Measurements from ENCODE around the gene DCDC2C. TPM values are rescaled to one million over a fixed set of nuclear protein-coding genes. Genes with fewer than 3 reads are reported as not detected.

DCDC2C gene
- total RNA-seq, 2 donors from 2014 or later: not detected

DNA sequence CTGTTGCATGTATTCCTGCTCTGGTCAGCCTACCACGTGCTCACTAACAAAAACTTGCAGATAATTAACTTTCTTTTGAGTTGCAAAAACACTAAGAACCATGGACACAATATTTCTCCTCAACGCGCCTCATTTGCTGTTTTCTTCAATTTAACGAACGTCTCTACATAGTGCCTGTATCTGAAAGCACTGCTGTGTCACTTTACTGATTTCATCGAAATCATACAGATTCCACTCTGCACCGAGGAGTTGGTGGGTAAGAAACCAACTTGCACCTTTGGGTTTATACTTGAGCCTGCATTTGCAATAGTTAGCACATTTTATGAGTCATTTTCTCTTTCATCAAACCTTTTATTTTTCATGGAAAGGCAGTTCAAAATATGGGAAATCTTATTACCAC, 145.8 kb downstream of the DCDC2C start:
- no peak overlapping the region for H3K9ac ChIP-seq (ENCODE audit: extremely low read depth, low read length, poor library complexity, severe bottlenecking)
- no peaks in the 10 kb centered on the region for H3K27me3 ChIP-seq (ENCODE audit: control insufficient read depth, insufficient read depth, low read length, poor library complexity, severe bottlenecking)
- H3K36me3 ChIP-seq (ENCODE audit: control insufficient read depth, insufficient read depth, low read length): no peaks in the 10 kb centered on the region
- Mint-ChIP-seq H3K27ac (no peak overlapping the region), H3K4me1 (no peaks in the 10 kb centered on the region), H3K9me3 (peaks cover 28% of the 10 kb centered on the region), H3K27me3 (ENCODE audit: insufficient read depth) (no peaks in the 10 kb centered on the region), H3K36me3 (ENCODE audit: low read depth) (peaks cover 3% of the 10 kb centered on the region), H3K4me3 (no peak overlapping the region)
- TF ChIP-seq, protein P1, sequence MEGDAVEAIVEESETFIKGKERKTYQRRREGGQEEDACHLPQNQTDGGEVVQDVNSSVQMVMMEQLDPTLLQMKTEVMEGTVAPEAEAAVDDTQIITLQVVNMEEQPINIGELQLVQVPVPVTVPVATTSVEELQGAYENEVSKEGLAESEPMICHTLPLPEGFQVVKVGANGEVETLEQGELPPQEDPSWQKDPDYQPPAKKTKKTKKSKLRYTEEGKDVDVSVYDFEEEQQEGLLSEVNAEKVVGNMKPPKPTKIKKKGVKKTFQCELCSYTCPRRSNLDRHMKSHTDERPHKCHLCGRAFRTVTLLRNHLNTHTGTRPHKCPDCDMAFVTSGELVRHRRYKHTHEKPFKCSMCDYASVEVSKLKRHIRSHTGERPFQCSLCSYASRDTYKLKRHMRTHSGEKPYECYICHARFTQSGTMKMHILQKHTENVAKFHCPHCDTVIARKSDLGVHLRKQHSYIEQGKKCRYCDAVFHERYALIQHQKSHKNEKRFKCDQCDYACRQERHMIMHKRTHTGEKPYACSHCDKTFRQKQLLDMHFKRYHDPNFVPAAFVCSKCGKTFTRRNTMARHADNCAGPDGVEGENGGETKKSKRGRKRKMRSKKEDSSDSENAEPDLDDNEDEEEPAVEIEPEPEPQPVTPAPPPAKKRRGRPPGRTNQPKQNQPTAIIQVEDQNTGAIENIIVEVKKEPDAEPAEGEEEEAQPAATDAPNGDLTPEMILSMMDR (conservative IDR thresholded peaks at IDR 0.05): no peak
- no peaks in the 10 kb centered on the region for H3K4me1 ChIP-seq (ENCODE audit: control insufficient read depth, insufficient read depth, low read length)
- no peak for DNase-seq
- peaks cover 22% of the 10 kb centered on the region for H3K9me3 ChIP-seq (ENCODE audit: control insufficient read depth, low read length)
- H3K27ac ChIP-seq (ENCODE audit: low read depth, low read length): no peak overlapping the region
- H3K4me3 ChIP-seq (ENCODE audit: low read length): no peak overlapping the region
- 86% methylated on average over 7 of the region's 7 CpGs for WGBS, 2 experiments (ENCODE audit: insufficient coverage in 1 of 2, insufficient read length in 1 of 2)

DNA sequence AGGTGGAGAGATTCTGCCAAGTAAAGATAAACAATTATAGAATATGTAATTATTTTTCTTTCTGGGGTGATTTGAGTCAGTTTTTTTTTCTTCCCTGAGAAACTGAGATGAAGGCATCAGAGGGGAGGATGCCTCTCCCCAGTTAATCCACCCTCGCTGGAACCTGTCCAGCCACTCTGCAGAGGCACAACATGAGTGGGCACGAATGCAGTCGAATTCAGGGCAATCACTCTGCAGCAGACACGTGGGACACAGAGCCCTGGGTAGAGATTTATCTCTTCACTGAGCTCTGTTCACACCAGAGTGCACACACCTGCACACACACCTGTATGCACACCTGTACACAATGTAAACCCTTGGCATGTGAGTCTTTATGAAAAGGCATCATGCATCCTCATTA, 154.2 kb downstream of the DCDC2C start:
- no peak overlapping the region for H3K4me3 Mint-ChIP-seq
- peaks cover 32% of the 10 kb centered on the region for H3K9me3 Mint-ChIP-seq
- TF ChIP-seq, protein P1 (conservative IDR thresholded peaks at IDR 0.05): no peak
- peaks cover 6% of the 10 kb centered on the region for H3K36me3 Mint-ChIP-seq (ENCODE audit: low read depth)
- Histone ChIP-seq H3K9me3 (ENCODE audit: control insufficient read depth, low read length) (peaks cover 17% of the 10 kb centered on the region), H3K27ac (ENCODE audit: low read depth, low read length) (no peak overlapping the region), H3K4me1 (ENCODE audit: control insufficient read depth, insufficient read depth, low read length) (no peaks in the 10 kb centered on the region), H3K36me3 (ENCODE audit: control insufficient read depth, insufficient read depth, low read length) (no peaks in the 10 kb centered on the region), H3K27me3 (ENCODE audit: control insufficient read depth, insufficient read depth, low read length, poor library complexity, severe bottlenecking) (no peaks in the 10 kb centered on the region), H3K9ac (ENCODE audit: extremely low read depth, low read length, poor library complexity, severe bottlenecking) (no peak overlapping the region), H3K4me3 (ENCODE audit: low read length) (no peak overlapping the region)
- 80 to 86% methylated on average over 1 to 4 of the region's 4 CpGs for WGBS, 2 experiments (ENCODE audit: insufficient coverage in 1 of 2, insufficient read length in 1 of 2)
- DNase-seq: no peak
- peaks cover 5% of the 10 kb centered on the region for H3K4me1 Mint-ChIP-seq
- H3K27me3 Mint-ChIP-seq (ENCODE audit: insufficient read depth): no peaks in the 10 kb centered on the region
- H3K27ac Mint-ChIP-seq: no peak overlapping the region

GRCh38 chr2:3864943-3865865, 161.8 kb downstream of the DCDC2C start:
- TF ChIP-seq, protein P1 (conservative IDR thresholded peaks at IDR 0.05): no peak
- Mint-ChIP-seq H3K9me3 (peaks cover 13% of the 10 kb centered on the region), H3K27ac (no peak overlapping the region), H3K36me3 (ENCODE audit: low read depth) (no peaks in the 10 kb centered on the region), H3K27me3 (ENCODE audit: insufficient read depth) (no peaks in the 10 kb centered on the region), H3K4me1 (no peaks in the 10 kb centered on the region), H3K4me3 (no peak overlapping the region)
- Histone ChIP-seq H3K27me3 (ENCODE audit: control insufficient read depth, insufficient read depth, low read length, poor library complexity, severe bottlenecking) (no peaks in the 10 kb centered on the region), H3K4me3 (ENCODE audit: low read length) (no peak overlapping the region), H3K27ac (ENCODE audit: low read depth, low read length) (no peak overlapping the region), H3K36me3 (ENCODE audit: control insufficient read depth, insufficient read depth, low read length) (no peaks in the 10 kb centered on the region), H3K9ac (ENCODE audit: extremely low read depth, low read length, poor library complexity, severe bottlenecking) (no peak overlapping the region), H3K9me3 (ENCODE audit: control insufficient read depth, low read length) (no peaks in the 10 kb centered on the region), H3K4me1 (ENCODE audit: control insufficient read depth, insufficient read depth, low read length) (no peaks in the 10 kb centered on the region)
- DNase-seq: no peak
- WGBS, 2 experiments (ENCODE audit: insufficient coverage in 1 of 2, insufficient read length in 1 of 2): 90 to 98% methylated on average over 7 to 16 of the region's 16 CpGs
